ENCODE measurements around the gene RAVER1. TPM values are rescaled to one million over a fixed set of nuclear protein-coding genes. Genes with fewer than 3 reads are reported as not detected.
A peak's percentile ranks its signal among the peaks of the same experiment; 100 is the strongest.

The RAVER1 gene
- total and polyA plus RNA-seq, 9 of the 15 experiments (the other 6 are each of a cell fraction or from before 2014, with no cell fraction given), result 0.06 to 113 (median 7.0) TPM

DNA sequence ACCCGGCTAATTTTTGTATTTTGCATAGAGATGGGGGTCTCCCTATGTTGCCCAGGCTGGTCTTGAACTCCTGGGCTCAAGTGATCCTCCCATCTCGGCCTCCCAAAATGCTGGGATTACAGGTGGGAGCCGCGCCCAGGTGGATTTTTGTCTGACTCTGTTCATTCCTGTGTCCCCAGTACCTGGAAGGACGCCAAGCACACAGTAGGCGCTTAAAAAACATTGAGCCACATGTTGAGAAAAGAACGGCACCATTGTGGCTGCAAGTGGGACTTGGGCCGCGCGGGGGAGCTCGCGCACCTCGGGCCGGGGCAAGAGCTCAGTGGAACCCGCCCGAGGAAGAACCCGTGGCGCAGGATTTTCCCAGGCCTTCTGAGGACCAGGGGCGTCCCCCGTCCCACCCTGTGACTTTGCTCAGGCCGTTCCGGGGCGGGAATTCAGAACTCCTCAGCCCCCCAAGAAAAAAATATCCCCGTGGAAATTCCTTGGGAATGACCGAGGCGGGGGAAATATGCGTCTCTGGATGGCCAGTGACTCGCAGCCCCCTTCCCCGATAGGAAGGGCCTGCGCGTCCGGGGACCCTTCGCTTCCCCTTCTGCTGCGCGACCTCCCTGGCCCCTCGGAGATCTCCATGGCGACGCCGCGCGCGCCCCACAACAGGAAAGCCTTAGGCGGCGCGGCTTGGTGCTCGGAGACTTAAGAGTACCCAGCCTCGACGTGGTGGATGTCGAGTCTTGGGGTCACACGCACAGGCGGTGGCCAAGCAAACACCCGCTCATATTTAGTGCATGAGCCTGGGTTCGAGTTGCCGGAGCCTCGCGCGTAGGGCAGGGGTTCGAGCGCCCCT, 63.8 kb downstream of the RAVER1 start (continued):
- TF ChIP-seq PATZ1 (CRISPR knock-in tag; IDR thresholded peaks at IDR 0.05; ENCODE audit: borderline replicate concordance), result no peak
- peak; percentile 21; the same call in 1 of the 2 replicates for TF ChIP-seq ZFX (CRISPR knock-in tag; IDR thresholded peaks at IDR 0.05)
- no peak; the same call in 1 of the 2 replicates for TF ChIP-seq PHF8 (IDR thresholded peaks at IDR 0.05; ENCODE audit: borderline replicate concordance, low read length)
- TF ChIP-seq SNIP1 (IDR thresholded peaks at IDR 0.05; ENCODE audit: low read depth), result no peak
- no peak for TF ChIP-seq BRF2 (IDR thresholded peaks at IDR 0.05; ENCODE audit: borderline replicate concordance, insufficient read depth, insufficient read length)
- no peak for TF ChIP-seq RNF2 (IDR thresholded peaks at IDR 0.05)
- TF ChIP-seq ZNF277 (CRISPR knock-in tag; IDR thresholded peaks at IDR 0.05; ENCODE audit: borderline replicate concordance), result no peak
- TF ChIP-seq ID3 (CRISPR knock-in tag; IDR thresholded peaks at IDR 0.05), result no peak
- no peak for TF ChIP-seq ID3 (tag; IDR thresholded peaks at IDR 0.05)
- TF ChIP-seq ZNF696 (CRISPR knock-in tag; conservative IDR thresholded peaks at IDR 0.05), result no peak
- no peak for TF ChIP-seq PTRF (tag; IDR thresholded peaks at IDR 0.05)
- TF ChIP-seq HDAC3 (IDR thresholded peaks at IDR 0.05; ENCODE audit: borderline replicate concordance, partially characterized antibody), result no peak
- TF ChIP-seq CEBPG (CRISPR knock-in tag; IDR thresholded peaks at IDR 0.05), result no peak
- TF ChIP-seq CEBPG (tag; conservative IDR thresholded peaks at IDR 0.05 in 1 of 2, IDR thresholded peaks at IDR 0.05 in 1 of 2), result no peak
- no peak for TF ChIP-seq SIN3A (IDR thresholded peaks at IDR 0.05; ENCODE audit: borderline replicate concordance in 2 of 2, control insufficient read depth in 1 of 2, low read depth in 2 of 2, low read length in 2 of 2)
- TF ChIP-seq, protein P1, sequence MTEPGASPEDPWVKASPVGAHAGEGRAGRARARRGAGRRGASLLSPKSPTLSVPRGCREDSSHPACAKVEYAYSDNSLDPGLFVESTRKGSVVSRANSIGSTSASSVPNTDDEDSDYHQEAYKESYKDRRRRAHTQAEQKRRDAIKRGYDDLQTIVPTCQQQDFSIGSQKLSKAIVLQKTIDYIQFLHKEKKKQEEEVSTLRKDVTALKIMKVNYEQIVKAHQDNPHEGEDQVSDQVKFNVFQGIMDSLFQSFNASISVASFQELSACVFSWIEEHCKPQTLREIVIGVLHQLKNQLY (CRISPR knock-in tag; conservative IDR thresholded peaks at IDR 0.05), result no peak
- TF ChIP-seq RBM15 (IDR thresholded peaks at IDR 0.05; ENCODE audit: insufficient read depth, low read length), result no peak
- TF ChIP-seq POLR2AphosphoS5 (IDR thresholded peaks at IDR 0.05; ENCODE audit: control insufficient read depth, insufficient read depth, low read depth, low read length), result no peak
- TF ChIP-seq SREBF2 (CRISPR knock-in tag; IDR thresholded peaks at IDR 0.05), result no peak

Data from K562 (cell line).